Muscle of leg (tissue), 11 donors: ENCODE measurements around the gene DTWD1. TPM values are rescaled to one million over a fixed set of nuclear protein-coding genes. Genes with fewer than 3 reads are reported as not detected.
"Not testable (repeated sequence)": the region's sequence is repeated elsewhere in the genome, so short reads cannot be mapped to it uniquely, and the experiment has no call there.

ENCODE experiments used
- DNase-seq: peaks from one replicate; pipeline ENCODE4 v3.0.0; 2013
- H3K27ac ChIP-seq: one replicate; pipeline ENCODE4 v1.5.1; 2013; ENCODE audit warnings: mild to moderate bottlenecking, low read length, control low read depth
- H3K27me3 ChIP-seq: one replicate; pipeline ENCODE4 v1.6.1; 2013; ENCODE audit warnings: low read length; ENCODE audit not compliant: control insufficient read depth, insufficient read depth
- H3K36me3 ChIP-seq: one replicate; pipeline ENCODE4 v1.6.1; 2013; ENCODE audit warnings: low read length; ENCODE audit not compliant: control insufficient read depth, insufficient read depth
- H3K4me1 ChIP-seq: one replicate; pipeline ENCODE4 v1.6.1; 2013; ENCODE audit warnings: low read length; ENCODE audit not compliant: control insufficient read depth, insufficient read depth
- H3K4me3 ChIP-seq: one replicate; pipeline ENCODE4 v1.5.1; 2013; ENCODE audit warnings: low read length, control low read depth
- H3K9me3 ChIP-seq: replicated peaks from 2 replicates; pipeline ENCODE4 v1.6.1; 2013; ENCODE audit warnings: low read depth, low read length; ENCODE audit not compliant: control insufficient read depth
- WGBS: methylation state at CpG from one replicate; pipeline ENCODE4 v1.1.5; 2013; ENCODE audit warnings: missing lambda C conversion rate; ENCODE audit not compliant: insufficient coverage; 5-methylcytosine and 5-hydroxymethylcytosine counted together
- polyA plus RNA-seq, 8 donors: library from polyadenylated mRNA; unstranded; fragments of 120-200 nt; gene quantifications; one replicate each; pipeline versions ENCODE4 v1.2.1 to v1.2.3, GENCODE V29; 2013; ENCODE audit warnings: inconsistent platforms in 1 of 8, low replicate concordance in 1 of 8; ENCODE audit not compliant: insufficient read length in 8 of 8, insufficient read depth in 1 of 8
- total RNA-seq: library from RNA; stranded (reverse); fragments of 120-200 nt; gene quantifications from one replicate; pipeline ENCODE4 v1.2.4, GENCODE V29; 2013

DTWD1 gene
- total and polyA plus RNA-seq, 9 donors, result 18.6 to 31.5 (median 21.7) TPM

DNA sequence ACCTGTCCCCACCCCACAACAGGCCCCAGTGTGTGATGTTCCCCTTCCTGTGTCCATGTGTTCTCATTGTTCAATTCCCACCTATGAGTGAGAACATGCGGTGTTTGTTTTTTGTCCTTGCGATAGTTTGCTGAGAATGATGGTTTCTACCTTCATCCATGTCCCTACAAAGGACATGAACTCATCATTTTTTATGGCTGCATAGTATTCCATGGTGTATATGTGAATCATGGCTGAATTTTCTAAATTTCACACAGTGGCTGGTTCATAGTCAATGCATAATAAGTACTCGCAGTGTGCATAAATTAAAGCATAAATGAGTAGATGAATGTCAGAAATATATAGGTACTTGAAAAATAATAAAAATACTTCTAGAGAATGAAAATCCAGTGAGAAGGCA, 8.6 kb upstream of the DTWD1 start:
- not testable (repeated sequence) for H3K4me3 ChIP-seq, H3K27ac ChIP-seq, H3K27me3 ChIP-seq, H3K4me1 ChIP-seq, H3K36me3 ChIP-seq, DNase-seq
- peaks cover 11% of the 10 kb centered on the region for H3K9me3 ChIP-seq
- no CpG with 5 or more reads among the region's 3 CpGs for WGBS

DNA sequence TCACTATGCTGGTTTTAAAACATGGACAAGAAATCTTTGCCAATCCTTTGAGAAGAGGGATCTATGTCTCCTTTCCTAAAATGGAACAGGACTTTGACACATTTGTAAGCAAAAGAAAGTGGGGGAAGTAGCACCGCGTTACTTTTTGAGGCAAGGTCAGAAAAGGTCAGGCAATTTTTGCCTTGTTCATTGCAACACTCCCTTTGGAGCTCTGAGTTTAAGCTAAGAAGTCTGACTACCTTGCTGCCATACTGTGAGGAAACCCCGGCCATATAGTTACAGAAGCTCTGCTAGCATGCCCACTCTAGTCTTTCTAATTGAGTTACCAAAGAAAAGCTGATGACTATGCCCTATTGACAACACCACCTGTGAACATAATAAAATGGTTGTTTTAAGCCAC, 1.6 kb upstream of the DTWD1 start:
- Histone ChIP-seq H3K27me3 (no peaks in the 10 kb centered on the region), H3K36me3 (peaks cover 4% of the 10 kb centered on the region), H3K4me1 (no peaks in the 10 kb centered on the region), H3K27ac (no peak overlapping the region), H3K9me3 (peaks cover 13% of the 10 kb centered on the region), H3K4me3 (no peak overlapping the region)
- 53% methylated on average over 2 of the region's 3 CpGs for WGBS
- DNase-seq, result no peak

DNA sequence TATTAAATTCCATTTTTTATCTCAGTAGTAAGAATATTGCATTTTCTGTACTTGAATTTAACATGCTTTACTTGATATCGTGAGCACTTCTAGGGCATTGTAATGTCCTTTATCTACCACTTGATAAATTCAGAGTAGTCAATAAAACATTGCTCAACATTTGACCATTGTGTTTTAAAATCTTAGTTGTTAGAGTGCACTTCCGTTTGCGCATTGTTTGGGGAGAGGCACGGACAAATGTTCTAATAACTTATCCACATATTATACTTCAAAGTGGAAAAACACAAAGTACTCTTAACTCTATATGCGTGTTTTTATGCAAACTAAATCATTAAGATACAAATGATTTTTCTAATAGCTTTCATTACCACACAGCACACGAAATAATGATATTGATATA, 649 bp upstream of the DTWD1 start:
- H3K27ac ChIP-seq, result peak overlapping the region; percentile 97
- no peaks in the 10 kb centered on the region for H3K4me1 ChIP-seq
- peak overlapping the region; percentile 79 for H3K4me3 ChIP-seq
- no peaks in the 10 kb centered on the region for H3K36me3 ChIP-seq
- no peaks in the 10 kb centered on the region for H3K27me3 ChIP-seq
- DNase-seq, result peak; percentile 62
- peaks cover 8% of the 10 kb centered on the region for H3K9me3 ChIP-seq
- WGBS, result no CpG with 5 or more reads among the region's 6 CpGs

DNA sequence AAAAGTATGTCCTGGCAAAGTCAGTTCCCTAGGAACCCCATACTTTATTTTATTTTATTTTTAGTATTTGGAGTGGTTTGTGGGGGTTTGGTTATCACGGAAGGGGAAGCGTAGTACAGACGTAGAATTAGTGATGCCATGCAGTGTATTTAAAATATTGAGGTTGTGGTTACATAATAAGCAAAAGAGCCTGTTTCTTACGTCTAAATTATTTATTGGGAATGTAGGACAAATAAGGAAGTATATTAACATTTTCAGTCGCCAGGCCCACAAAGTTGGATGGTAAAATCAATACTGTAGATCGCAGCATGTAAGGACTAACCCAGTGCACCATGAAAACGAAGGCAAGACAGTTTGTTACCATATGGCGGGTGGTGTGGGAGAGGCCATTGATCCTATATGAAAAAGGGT, 558 bp downstream of the DTWD1 start:
- H3K27ac ChIP-seq, result peak overlapping the region; percentile 97
- no peak for DNase-seq

DNA sequence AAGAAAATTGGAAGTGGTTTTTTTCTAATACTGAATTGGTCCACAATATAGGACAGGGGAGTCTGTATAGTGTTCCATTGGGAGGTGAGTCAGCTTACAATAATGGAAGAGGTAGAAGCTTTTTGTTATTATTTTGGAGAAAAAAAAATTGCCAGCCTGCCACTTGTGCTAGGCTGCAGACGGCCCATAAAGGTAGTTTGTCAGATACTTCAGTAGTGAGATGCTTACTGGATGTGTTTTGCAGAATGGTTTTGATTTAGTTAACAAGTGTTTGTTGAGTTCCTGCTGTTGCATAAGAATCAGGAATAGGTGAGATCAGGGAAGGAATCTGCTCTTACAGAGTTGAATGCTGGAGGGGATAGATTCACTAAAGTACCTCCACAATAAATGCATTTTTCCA, 1.0 kb downstream of the DTWD1 start:
- Histone ChIP-seq H3K4me1 (no peaks in the 10 kb centered on the region), H3K9me3 (peaks cover 7% of the 10 kb centered on the region), H3K27me3 (no peaks in the 10 kb centered on the region), H3K4me3 (peak overlapping the region; percentile 79), H3K27ac (no peak overlapping the region), H3K36me3 (peaks cover 4% of the 10 kb centered on the region)
- WGBS, result 67% methylated on average over 1 of the region's 1 CpG
- DNase-seq, result no peak

More for the DNA sequence above, 558 bp downstream of the DTWD1 start:
- H3K27me3 ChIP-seq, result no peaks in the 10 kb centered on the region
- H3K4me3 ChIP-seq, result peak overlapping the region; percentile 79
- H3K9me3 ChIP-seq, result peaks cover 7% of the 10 kb centered on the region
- 19% methylated on average over 3 of the region's 8 CpGs for WGBS
- H3K36me3 ChIP-seq, result peaks cover 4% of the 10 kb centered on the region
- H3K4me1 ChIP-seq, result no peaks in the 10 kb centered on the region

DNA sequence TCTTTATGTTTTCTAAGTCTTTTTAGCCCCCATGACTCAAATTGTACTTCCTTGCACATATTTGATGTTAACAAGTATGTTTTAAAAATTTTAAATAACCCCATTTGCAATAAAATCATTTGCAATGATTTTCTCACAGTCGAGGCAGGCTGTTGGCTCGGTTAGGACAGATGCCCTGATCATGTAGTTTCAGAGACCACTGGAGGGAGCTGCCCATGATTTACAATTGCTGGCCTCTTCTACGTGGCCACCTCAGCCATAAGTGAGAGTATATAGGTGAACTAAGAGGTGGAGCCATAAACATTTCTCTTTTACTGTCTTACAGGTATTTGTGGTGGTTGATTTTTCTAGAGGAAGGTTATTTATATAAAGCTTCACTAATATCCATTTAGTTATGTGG, 1.7 kb downstream of the DTWD1 start:
- Histone ChIP-seq H3K36me3 (peaks cover 4% of the 10 kb centered on the region), H3K27me3 (no peaks in the 10 kb centered on the region), H3K4me3 (no peak overlapping the region), H3K27ac (no peak overlapping the region), H3K9me3 (peaks cover 7% of the 10 kb centered on the region), H3K4me1 (no peaks in the 10 kb centered on the region)
- DNase-seq, result no peak
- WGBS, result 72% methylated on average over 2 of the region's 3 CpGs

DNA sequence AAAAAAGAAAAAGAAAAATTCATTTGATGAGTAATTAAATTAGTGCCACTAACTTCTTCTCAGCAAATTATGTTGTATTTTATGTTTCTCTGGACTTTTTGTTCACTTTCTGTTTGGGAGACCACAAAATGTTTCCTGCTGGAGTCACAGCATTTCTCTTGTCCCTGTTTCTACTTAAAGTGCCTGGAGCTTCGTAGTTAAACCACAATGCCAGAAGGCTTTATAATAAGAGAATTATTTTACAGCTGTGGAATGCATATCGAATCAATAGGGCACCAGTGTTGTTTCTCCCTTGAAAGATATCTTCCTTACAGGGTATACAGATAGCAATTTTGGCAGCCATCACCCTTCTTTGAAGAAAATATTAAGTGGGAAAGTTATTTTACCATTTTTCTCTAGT, 3.2 kb downstream of the DTWD1 start:
- H3K27ac ChIP-seq, result no peak overlapping the region
- no peak overlapping the region for H3K4me3 ChIP-seq
- no peaks in the 10 kb centered on the region for H3K4me1 ChIP-seq
- H3K9me3 ChIP-seq, result peaks cover 7% of the 10 kb centered on the region
- no peaks in the 10 kb centered on the region for H3K27me3 ChIP-seq
- peaks cover 4% of the 10 kb centered on the region for H3K36me3 ChIP-seq
- no peak for DNase-seq
- WGBS, result no CpG with 5 or more reads among the region's 2 CpGs

DNA sequence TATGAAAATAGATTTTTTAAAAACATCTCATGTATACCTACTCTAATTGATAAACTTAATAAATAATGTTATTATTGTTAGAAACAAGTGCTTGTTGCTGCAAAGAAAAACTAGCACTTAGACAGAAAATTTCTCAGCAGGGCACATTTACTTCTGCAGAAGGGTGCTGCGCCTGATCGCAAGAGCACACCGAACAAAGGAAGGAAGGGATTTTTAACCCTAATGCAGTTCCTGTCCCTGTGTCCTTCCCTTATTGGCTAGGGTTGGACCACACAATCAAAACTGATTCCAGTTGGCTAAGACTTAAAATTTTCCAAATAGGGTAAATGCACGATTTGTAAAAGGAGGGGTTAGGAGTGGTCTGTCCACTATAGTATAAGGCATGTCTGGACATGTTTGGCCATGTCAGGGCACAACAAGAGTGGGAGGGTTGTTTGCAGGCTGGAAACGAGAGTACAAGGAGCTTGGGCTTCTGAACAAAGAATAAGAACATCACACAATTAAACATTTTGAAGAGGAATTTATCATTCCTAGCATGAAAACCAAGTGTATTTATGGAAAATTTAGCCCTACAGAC, 4.7 kb downstream of the DTWD1 start:
- Histone ChIP-seq H3K27ac (no peak overlapping the region), H3K36me3 (peaks cover 5% of the 10 kb centered on the region), H3K4me1 (no peaks in the 10 kb centered on the region), H3K4me3 (no peak overlapping the region), H3K9me3 (peaks cover 4% of the 10 kb centered on the region), H3K27me3 (no peaks in the 10 kb centered on the region)
- no peak for DNase-seq
- WGBS, result 91% methylated on average over 4 of the region's 5 CpGs

DNA sequence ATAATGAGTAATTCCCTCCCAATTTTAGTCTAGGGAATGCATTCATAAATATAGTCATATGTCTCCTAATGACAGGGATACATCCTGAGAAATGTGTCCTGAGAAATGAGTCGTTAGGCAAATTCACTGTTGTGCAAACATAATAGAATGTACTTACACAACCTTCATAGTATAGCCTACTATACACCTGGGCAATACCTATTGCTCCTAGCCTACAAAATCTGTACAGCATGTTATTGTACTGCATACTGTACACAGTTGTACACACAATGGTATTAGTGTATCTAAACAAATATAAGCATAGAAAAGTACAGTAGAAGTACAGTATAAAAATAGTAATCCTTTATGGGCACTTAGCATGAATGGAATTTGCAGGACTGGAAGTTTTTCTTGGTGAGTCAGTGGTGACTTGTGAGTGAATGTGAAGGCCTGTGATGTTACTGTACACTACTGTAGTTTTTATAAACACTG, 6.6 kb downstream of the DTWD1 start:
- no peak overlapping the region for H3K27ac ChIP-seq
- H3K36me3 ChIP-seq, result peaks cover 8% of the 10 kb centered on the region
- WGBS, result no CpG with 5 or more reads among the region's 1 CpG
- peaks cover 4% of the 10 kb centered on the region for H3K9me3 ChIP-seq
- DNase-seq, result no peak
- no peaks in the 10 kb centered on the region for H3K4me1 ChIP-seq
- H3K27me3 ChIP-seq, result no peaks in the 10 kb centered on the region
- H3K4me3 ChIP-seq, result no peak overlapping the region

DNA sequence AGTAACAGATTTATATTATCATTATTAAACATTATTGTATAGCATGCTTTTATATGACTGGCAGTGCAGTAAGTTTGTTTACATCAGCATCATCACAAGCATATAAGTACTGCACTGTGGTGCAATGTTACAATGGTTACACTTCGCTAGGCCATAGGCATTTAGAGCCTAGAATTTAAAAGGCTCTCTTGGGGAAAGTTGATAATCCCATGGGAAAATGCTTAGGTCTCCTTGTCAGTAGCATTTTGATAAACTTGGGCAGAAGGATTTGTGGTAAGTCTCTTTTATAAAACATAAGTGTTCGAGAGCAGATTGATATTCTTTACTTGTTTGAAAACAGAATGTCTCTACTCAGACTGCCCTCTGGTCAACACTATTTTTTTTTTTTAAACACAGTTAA, 7.5 kb downstream of the DTWD1 start:
- no CpG with 5 or more reads among the region's 2 CpGs for WGBS
- Histone ChIP-seq H3K9me3 (peaks cover 4% of the 10 kb centered on the region), H3K27ac (no peak overlapping the region), H3K27me3 (no peaks in the 10 kb centered on the region), H3K4me1 (no peaks in the 10 kb centered on the region), H3K4me3 (no peak overlapping the region), H3K36me3 (peaks cover 8% of the 10 kb centered on the region)
- DNase-seq, result no peak

DNA sequence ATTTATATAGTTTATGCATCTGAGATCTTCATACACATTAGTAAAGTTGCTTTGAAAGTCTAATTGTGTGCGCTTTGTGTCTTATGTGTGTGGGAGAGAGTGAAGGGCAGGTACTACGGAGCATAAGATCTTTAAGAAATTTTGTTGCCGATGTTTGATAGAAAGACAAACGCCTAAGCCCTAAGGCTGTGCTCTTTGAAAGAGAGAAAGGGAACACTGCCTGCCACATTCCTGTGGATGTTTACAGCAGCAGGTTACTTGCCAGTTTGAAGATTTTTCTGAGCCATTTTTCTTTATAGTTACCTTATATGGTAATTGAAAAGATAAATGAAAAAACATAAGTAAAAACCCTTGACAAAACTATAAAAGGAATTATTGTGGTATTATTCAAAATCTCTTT, 17.0 kb downstream of the DTWD1 start:
- no peaks in the 10 kb centered on the region for H3K27me3 ChIP-seq
- H3K4me3 ChIP-seq, result no peak overlapping the region
- no peak overlapping the region for H3K27ac ChIP-seq
- peaks cover 4% of the 10 kb centered on the region for H3K36me3 ChIP-seq
- 60% methylated on average over 3 of the region's 4 CpGs for WGBS
- H3K9me3 ChIP-seq, result no peaks in the 10 kb centered on the region
- peak; percentile 37 for DNase-seq
- no peaks in the 10 kb centered on the region for H3K4me1 ChIP-seq
